Thyroid gland (tissue), 4 donors: Measurements from ENCODE around the gene WNT3A. TPM values are rescaled to one million over a fixed set of nuclear protein-coding genes. Genes with fewer than 3 reads are reported as not detected.

ENCODE experiments used
- DNase-seq, 2 donors: peaks; one replicate each; pipeline ENCODE4 v3.0.0-alpha.2; 2019
- H3K27ac ChIP-seq, 3 donors: fragments of 200-600 bp; sonication (generic); 1 replicate in 2 of 3; 2 replicates in 1 of 3; pipeline ENCODE4 v1.5.1; 2016 to 2019; ENCODE audit warnings: mild to moderate bottlenecking in 1 of 3, moderate library complexity in 1 of 3
- H3K27me3 ChIP-seq: fragments of 200-600 bp; sonication (generic); one replicate; pipeline ENCODE4 v1.5.1; 2019
- H3K36me3 ChIP-seq, 2 donors: fragments of 200-600 bp; sonication (generic); one replicate each; pipeline ENCODE4 v1.5.1; 2016 to 2019
- H3K4me1 ChIP-seq, 2 donors: fragments of 200-600 bp; sonication (generic); one replicate each; pipeline ENCODE4 v1.5.1; 2017 to 2019
- H3K4me3 ChIP-seq, 3 donors: fragments of 200-600 bp; sonication (generic); replicated peaks in 1 of 3; 1 replicate in 2 of 3; 2 replicates in 1 of 3; pipeline ENCODE4 v1.5.1; 2016; ENCODE audit warnings: mild to moderate bottlenecking in 1 of 3
- H3K9me3 ChIP-seq: fragments of 200-600 bp; sonication (generic); one replicate; pipeline ENCODE4 v1.5.1; 2017
- CTCF ChIP-seq, 6 experiments: fragments of 200-600 bp in 3 of 6; fragments of 450-650 bp in 3 of 6; sonication (generic) in 3 of 6; IDR thresholded peaks; one replicate each; pipeline ENCODE4 v1.5.1; 2016 to 2019; ENCODE audit warnings: antibody characterized with exemption in 6 of 6, mild to moderate bottlenecking in 2 of 6, inconsistent platforms in 1 of 6, moderate library complexity in 1 of 6
- POLR2A ChIP-seq, 2 donors: fragments of 450-650 bp; IDR thresholded peaks; one replicate each; pipeline ENCODE4 v1.6.1; 2017; ENCODE audit warnings: antibody characterized with exemption in 2 of 2, mild to moderate bottlenecking in 2 of 2, moderate library complexity in 1 of 2
- WGBS, 2 donors: methylation state at CpG; one replicate each; pipeline ENCODE4 v1.1.5; 2017; 5-methylcytosine and 5-hydroxymethylcytosine counted together
- intact Hi-C: fragments of 100-400 bp; cut with DNase I; formaldehyde crosslinking; loops from one replicate; pipeline ENCODE4 v1.15.1; 2023
- total RNA-seq, 4 donors: library from RNA; depleted of rRNA; stranded (reverse); fragments of >200 nt; gene quantifications; one replicate each; pipeline ENCODE4 v1.2.3, GENCODE V29; 2016

WNT3A gene
- total RNA-seq, 4 donors from 2014 or later = not detected

DNA sequence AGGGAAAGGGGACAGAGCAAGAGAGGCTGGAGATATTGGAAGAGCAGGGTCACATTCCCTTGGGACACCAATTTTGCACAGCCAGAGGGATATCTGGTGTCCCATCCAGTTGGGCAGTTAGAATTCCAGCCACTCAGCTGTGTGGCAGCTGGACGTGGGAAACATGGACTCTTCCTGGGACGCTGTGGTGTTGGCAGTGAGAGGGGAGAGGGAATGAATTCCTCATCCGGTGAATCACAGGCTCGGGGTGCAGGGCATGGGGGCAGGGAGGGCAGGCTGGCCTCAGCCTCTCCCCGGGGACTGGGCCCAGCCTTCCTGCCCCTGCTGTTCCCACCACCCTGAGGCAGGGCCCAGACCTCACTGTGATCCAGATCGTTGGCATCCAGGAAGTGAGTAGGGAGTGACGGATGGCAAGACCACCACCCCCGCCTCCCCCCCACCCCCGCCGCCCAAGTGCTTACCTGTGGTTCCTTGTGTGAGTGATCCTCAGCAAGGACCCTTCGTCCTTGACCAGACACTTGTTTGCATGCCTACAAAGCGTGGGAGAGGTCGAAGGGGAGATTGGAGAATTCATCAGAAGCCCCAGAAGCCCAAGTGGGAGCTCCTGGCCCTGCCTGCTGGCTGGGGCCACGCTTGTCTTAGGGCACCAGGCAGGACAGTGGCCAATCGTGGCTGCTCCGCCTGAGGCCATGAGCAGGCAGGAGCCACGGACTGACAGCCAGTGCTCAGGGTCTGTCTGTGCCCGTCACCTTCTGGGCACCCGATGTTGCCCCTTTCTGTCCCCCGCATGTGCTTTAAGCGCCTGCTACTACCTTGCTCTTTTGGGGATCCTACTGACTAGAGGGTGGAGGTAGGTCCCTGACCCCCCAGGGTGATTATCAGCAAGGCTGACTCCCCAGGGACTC is 8.7 kb downstream of the WNT3A start:
- Histone ChIP-seq H3K27ac (no peak overlapping the region), H3K4me1 (no peaks in the 10 kb centered on the region), H3K27me3 (no peaks in the 10 kb centered on the region), H3K36me3 (no peaks in the 10 kb centered on the region), H3K4me3 (no peak overlapping the region), H3K9me3 (no peaks in the 10 kb centered on the region)
- 80 to 85% methylated on average over 14 to 20 of the region's 21 CpGs for WGBS, 2 donors
- intact Hi-C loops = no loop called here
- no peak for DNase-seq
- TF ChIP-seq POLR2A (IDR thresholded peaks at IDR 0.05) = no peak
- TF ChIP-seq CTCF (IDR thresholded peaks at IDR 0.05) = no peak

- Histone ChIP-seq H3K4me1 (no peaks in the 10 kb centered on the region), H3K27ac (no peak overlapping the region), H3K4me3 (no peak overlapping the region), H3K9me3 (no peaks in the 10 kb centered on the region), H3K27me3 (no peaks in the 10 kb centered on the region), H3K36me3 (no peaks in the 10 kb centered on the region)
- intact Hi-C loops = no loop called here
- 78 to 100% methylated on average over 1 to 2 of the region's 2 CpGs for WGBS, 2 donors
- no peak for DNase-seq
- TF ChIP-seq CTCF (IDR thresholded peaks at IDR 0.05) = no peak
- TF ChIP-seq POLR2A (IDR thresholded peaks at IDR 0.05) = no peak
Observed at GRCh38 chr1:228016181-228016510, 9.3 kb downstream of the WNT3A start.

DNA sequence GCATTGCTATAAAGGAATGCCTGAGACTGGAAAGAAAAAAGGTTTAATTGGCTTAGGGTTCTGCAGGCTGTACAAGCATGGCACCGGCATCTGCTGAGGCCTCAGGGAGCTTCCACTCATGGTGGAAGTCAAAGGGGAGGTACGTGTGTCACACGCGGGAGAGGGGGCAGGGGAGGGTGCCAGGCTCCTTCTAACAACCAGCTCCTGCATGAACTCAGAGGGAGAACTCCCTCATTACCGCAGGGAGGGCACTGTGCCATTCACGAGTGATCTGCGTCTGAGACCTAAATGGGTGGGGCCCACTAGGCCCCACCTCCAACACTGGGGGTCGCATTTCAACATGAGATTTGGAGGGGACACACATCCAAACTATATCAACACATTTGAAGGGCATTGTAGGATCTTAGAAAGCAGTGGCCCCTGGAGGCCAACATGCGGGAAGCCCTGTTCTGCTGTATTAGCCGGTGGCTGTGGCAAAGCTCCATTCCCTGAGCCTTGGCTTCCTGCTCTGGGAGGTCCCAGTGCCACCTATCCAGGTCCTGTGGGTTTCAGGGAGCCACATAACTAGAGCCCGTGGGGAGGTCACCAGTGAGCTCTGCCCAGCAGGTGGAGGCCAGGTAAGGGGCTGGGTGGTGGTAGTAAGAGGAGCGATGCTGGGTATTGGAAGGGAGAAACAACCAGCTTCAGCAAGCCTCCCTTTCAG is 10.0 kb downstream of the WNT3A start:
- no peak overlapping the region for H3K27ac ChIP-seq
- no peak for DNase-seq
- no peak overlapping the region for H3K4me3 ChIP-seq
- TF ChIP-seq CTCF (IDR thresholded peaks at IDR 0.05) = no peak
- no peaks in the 10 kb centered on the region for H3K27me3 ChIP-seq
- intact Hi-C loops = no loop called here
- H3K36me3 ChIP-seq = no peaks in the 10 kb centered on the region
- 67 to 91% methylated on average over 9 to 10 of the region's 12 CpGs for WGBS, 2 donors
- no peaks in the 10 kb centered on the region for H3K4me1 ChIP-seq
- H3K9me3 ChIP-seq = no peaks in the 10 kb centered on the region

GRCh38 chr1:228017356-228018124 is 10.7 kb downstream of the WNT3A start:
- H3K4me3 ChIP-seq = no peak overlapping the region
- intact Hi-C loops = no loop called here
- no peaks in the 10 kb centered on the region for H3K4me1 ChIP-seq
- TF ChIP-seq POLR2A (IDR thresholded peaks at IDR 0.05) (no peak), CTCF (IDR thresholded peaks at IDR 0.05) (no peak)
- H3K9me3 ChIP-seq = no peaks in the 10 kb centered on the region
- WGBS, 2 donors = 89 to 92% methylated on average over 16 of the region's 16 CpGs
- no peaks in the 10 kb centered on the region for H3K27me3 ChIP-seq
- no peaks in the 10 kb centered on the region for H3K36me3 ChIP-seq
- H3K27ac ChIP-seq = no peak overlapping the region
- DNase-seq = no peak

- intact Hi-C loops = no loop called here
- TF ChIP-seq POLR2A (IDR thresholded peaks at IDR 0.05) (no peak), CTCF (IDR thresholded peaks at IDR 0.05) (no peak)
- Histone ChIP-seq H3K36me3 (no peaks in the 10 kb centered on the region), H3K27me3 (no peaks in the 10 kb centered on the region), H3K9me3 (no peaks in the 10 kb centered on the region), H3K4me3 (no peak overlapping the region), H3K27ac (no peak overlapping the region), H3K4me1 (no peaks in the 10 kb centered on the region)
- DNase-seq = no peak
- WGBS, 2 donors = 76 to 83% methylated on average over 5 of the region's 5 CpGs
Observed at GRCh38 chr1:228018125-228018398, 11.3 kb downstream of the WNT3A start.
